Smooth muscle cell (in vitro differentiated cells): Measurements from ENCODE around the gene ZBTB4. TPM values are rescaled to one million over a fixed set of nuclear protein-coding genes. Genes with fewer than 3 reads are reported as not detected.

ENCODE experiments used
- DNase-seq: peaks from one replicate; lab custom pipeline; 2025; ENCODE audit not compliant: unreplicated experiment; lab: John Stamatoyannopoulos, UW
- H2AFZ ChIP-seq: fragments of 200-600 bp; sonication (generic); 2 replicates; pipeline ENCODE4 v1.6.0; 2016; ENCODE audit warnings: antibody characterized with exemption, low read depth, mild to moderate bottlenecking
- H3F3A ChIP-seq: fragments of 200-600 bp; sonication (generic); 2 replicates; pipeline ENCODE4 v1.6.0; 2017; ENCODE audit warnings: antibody characterized with exemption, low read depth
- H3K27ac ChIP-seq: fragments of 200-600 bp; sonication (generic); 2 replicates; pipeline ENCODE4 v1.5.1; 2016; ENCODE audit warnings: low read depth, mild to moderate bottlenecking
- H3K27me3 ChIP-seq: fragments of 200-600 bp; sonication (generic); 2 replicates; pipeline ENCODE4 v1.6.1; 2016; ENCODE audit warnings: low read depth, mild to moderate bottlenecking
- H3K36me3 ChIP-seq: fragments of 200-600 bp; sonication (generic); 2 replicates; pipeline ENCODE4 v1.5.1; 2016; ENCODE audit warnings: low read depth
- H3K4me1 ChIP-seq: fragments of 200-600 bp; sonication (generic); 2 replicates; pipeline ENCODE4 v1.5.1; 2016; ENCODE audit warnings: low read depth
- H3K4me2 ChIP-seq: fragments of 200-600 bp; sonication (generic); 2 replicates; pipeline ENCODE4 v1.6.0; 2016; ENCODE audit warnings: mild to moderate bottlenecking
- H3K4me3 ChIP-seq: fragments of 200-600 bp; sonication (generic); 2 replicates; pipeline ENCODE4 v1.5.1; 2016; ENCODE audit warnings: mild to moderate bottlenecking
- H3K79me2 ChIP-seq: fragments of 200-600 bp; sonication (generic); 2 replicates; pipeline ENCODE4 v1.6.0; 2016; ENCODE audit warnings: low read depth, mild to moderate bottlenecking
- H3K9ac ChIP-seq: fragments of 200-600 bp; sonication (generic); 2 replicates; pipeline ENCODE4 v1.6.0; 2016; ENCODE audit warnings: low read depth
- H3K9me3 ChIP-seq: fragments of 200-600 bp; sonication (generic); replicated peaks from 2 replicates; pipeline ENCODE4 v1.5.1; 2016; ENCODE audit warnings: low read depth
- H4K20me1 ChIP-seq: fragments of 200-600 bp; sonication (generic); 2 replicates; pipeline ENCODE4 v1.6.0; 2016; ENCODE audit warnings: low read depth
- CTCF ChIP-seq: fragments of 200-600 bp; sonication (generic); IDR thresholded peaks from 2 replicates; pipeline ENCODE4 v1.5.1; 2017; ENCODE audit warnings: borderline replicate concordance, mild to moderate bottlenecking, antibody characterized with exemption; ENCODE audit not compliant: insufficient read depth, poor library complexity, severe bottlenecking
- WGBS: methylation state at CpG from one replicate; pipeline ENCODE4 v1.1.7; 2016; ENCODE audit warnings: low lambda C conversion rate; 5-methylcytosine and 5-hydroxymethylcytosine counted together
- polyA plus RNA-seq: library from polyadenylated mRNA; unstranded; fragments of >200 nt; fragmentation: Nextera tagmentation; extraction: Ambion mirVana; gene quantifications from 2 replicates; pipeline ENCODE4 v1.2.1, GENCODE V29; 2016
- total RNA-seq: library from RNA; depleted of rRNA; stranded (reverse); fragments of >200 nt; gene quantifications from 2 replicates; pipeline ENCODE4 v1.2.3, GENCODE V29; 2014

The ZBTB4 gene
- total and polyA plus RNA-seq, 2 experiments from 2014 or later = 22.8 to 25.6 TPM

GRCh38 chr17:7496470-7497183 lies 17.2 kb upstream of the ZBTB4 start:
- 96% methylated on average over 20 of the region's 20 CpGs for WGBS
- Histone ChIP-seq H3K27ac (no peak overlapping the region), H3K4me3 (no peak overlapping the region), H3K4me2 (no peak overlapping the region), H4K20me1 (peaks cover 77% of the 10 kb centered on the region), H3K4me1 (no peaks in the 10 kb centered on the region), H2AFZ (no peak overlapping the region), H3K9ac (no peak overlapping the region), H3K27me3 (no peaks in the 10 kb centered on the region), H3K9me3 (no peaks in the 10 kb centered on the region), H3K79me2 (peaks cover 44% of the 10 kb centered on the region), H3F3A (no peaks in the 10 kb centered on the region), H3K36me3 (peaks cover 18% of the 10 kb centered on the region)
- no peak for DNase-seq
- no peak for TF ChIP-seq CTCF

- 95% methylated on average over 11 of the region's 12 CpGs for WGBS
- peaks cover 12% of the 10 kb centered on the region for H3K36me3 ChIP-seq
These were observed 16.5 kb upstream of the ZBTB4 start for GRCh38 chr17:7495906-7496434.

GRCh38 chr17:7493941-7494340 lies 14.5 kb upstream of the ZBTB4 start:
- no peak overlapping the region for H3K9ac ChIP-seq
- H3F3A ChIP-seq = no peaks in the 10 kb centered on the region
- H4K20me1 ChIP-seq = peaks cover 98% of the 10 kb centered on the region
- TF ChIP-seq CTCF = no peak
- no peak overlapping the region for H3K27ac ChIP-seq
- H3K27me3 ChIP-seq = no peaks in the 10 kb centered on the region
- 98% methylated on average over 3 of the region's 3 CpGs for WGBS
- H3K4me3 ChIP-seq = no peak overlapping the region
- H3K9me3 ChIP-seq = no peaks in the 10 kb centered on the region
- no peak overlapping the region for H2AFZ ChIP-seq
- H3K36me3 ChIP-seq = peaks cover 7% of the 10 kb centered on the region
- H3K79me2 ChIP-seq = peaks cover 71% of the 10 kb centered on the region
- H3K4me2 ChIP-seq = no peak overlapping the region
- DNase-seq = no peak
- H3K4me1 ChIP-seq = no peaks in the 10 kb centered on the region

More at GRCh38 chr17:7495906-7496434, 16.5 kb upstream of the ZBTB4 start:
- TF ChIP-seq CTCF = no peak
- Histone ChIP-seq H3K9ac (no peak overlapping the region), H3K27me3 (no peaks in the 10 kb centered on the region), H2AFZ (no peak overlapping the region), H3F3A (no peaks in the 10 kb centered on the region), H3K4me3 (no peak overlapping the region), H3K79me2 (peaks cover 50% of the 10 kb centered on the region), H3K4me1 (no peaks in the 10 kb centered on the region), H3K27ac (no peak overlapping the region), H4K20me1 (peaks cover 84% of the 10 kb centered on the region), H3K9me3 (no peaks in the 10 kb centered on the region), H3K4me2 (no peak overlapping the region)
- no peak for DNase-seq
